ENCODE results near the gene VPREB3. TPM values are rescaled to one million over a fixed set of nuclear protein-coding genes. Genes with fewer than 3 reads are reported as not detected.

The VPREB3 gene
- total RNA-seq, 6 donors from 2014 or later, result 0.74 to 0.80 TPM; not detected in 4

DNA sequence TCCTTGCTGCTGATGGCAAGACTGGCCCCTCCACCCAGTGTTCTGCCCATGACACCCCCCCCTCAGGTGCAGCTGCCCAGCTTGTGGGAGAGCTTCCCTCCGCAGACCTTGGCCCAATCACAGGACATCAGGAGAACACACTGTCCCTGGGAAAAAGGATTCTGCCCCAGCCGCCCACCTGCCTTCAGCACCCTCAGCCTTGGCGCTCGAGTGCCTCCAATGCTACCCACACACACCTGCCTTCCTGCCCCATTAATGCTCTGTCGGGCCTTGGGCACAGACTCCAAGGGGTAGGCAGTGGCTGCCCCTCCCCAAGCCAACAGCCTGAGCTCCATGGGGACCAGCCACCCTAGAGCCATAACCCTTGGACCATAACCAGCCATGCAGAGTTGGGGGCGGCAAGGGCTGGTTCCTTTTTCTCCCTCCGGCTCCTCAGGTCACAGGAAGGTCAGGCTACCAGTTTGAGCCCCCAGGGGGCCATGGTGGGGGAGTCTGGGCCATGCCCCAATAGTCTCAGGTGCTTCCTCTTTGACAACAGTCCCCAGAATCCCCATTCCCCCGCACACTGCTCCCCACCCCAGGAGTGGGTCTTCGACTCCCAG is 2.0 kb downstream of the VPREB3 start:
- WGBS, 2 donors, result 75 to 91% methylated on average over 5 to 9 of the region's 9 CpGs
- Histone ChIP-seq H3K36me3 (no peaks in the 10 kb centered on the region), H3K27ac (no peak overlapping the region), H3K27me3 (no peaks in the 10 kb centered on the region), H3K9me3 (no peaks in the 10 kb centered on the region), H3K4me3 (peak overlapping the region in 1 of 4 donors; percentile 75), H3K4me1 (peaks cover 0 to 18% (median 13%) of the 10 kb centered on the region in 4 donors)
- DNase-seq, result peak in 1 of 2 donors; percentile 32
- no peak for ATAC-seq (ENCODE audit: low FRiP score in 2 of 2)
- TF ChIP-seq POLR2A (IDR thresholded peaks at IDR 0.05), result no peak
- TF ChIP-seq, protein P1, sequence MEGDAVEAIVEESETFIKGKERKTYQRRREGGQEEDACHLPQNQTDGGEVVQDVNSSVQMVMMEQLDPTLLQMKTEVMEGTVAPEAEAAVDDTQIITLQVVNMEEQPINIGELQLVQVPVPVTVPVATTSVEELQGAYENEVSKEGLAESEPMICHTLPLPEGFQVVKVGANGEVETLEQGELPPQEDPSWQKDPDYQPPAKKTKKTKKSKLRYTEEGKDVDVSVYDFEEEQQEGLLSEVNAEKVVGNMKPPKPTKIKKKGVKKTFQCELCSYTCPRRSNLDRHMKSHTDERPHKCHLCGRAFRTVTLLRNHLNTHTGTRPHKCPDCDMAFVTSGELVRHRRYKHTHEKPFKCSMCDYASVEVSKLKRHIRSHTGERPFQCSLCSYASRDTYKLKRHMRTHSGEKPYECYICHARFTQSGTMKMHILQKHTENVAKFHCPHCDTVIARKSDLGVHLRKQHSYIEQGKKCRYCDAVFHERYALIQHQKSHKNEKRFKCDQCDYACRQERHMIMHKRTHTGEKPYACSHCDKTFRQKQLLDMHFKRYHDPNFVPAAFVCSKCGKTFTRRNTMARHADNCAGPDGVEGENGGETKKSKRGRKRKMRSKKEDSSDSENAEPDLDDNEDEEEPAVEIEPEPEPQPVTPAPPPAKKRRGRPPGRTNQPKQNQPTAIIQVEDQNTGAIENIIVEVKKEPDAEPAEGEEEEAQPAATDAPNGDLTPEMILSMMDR (IDR thresholded peaks at IDR 0.05), result no peak

GRCh38 chr22:23751441-23751996 is 2.7 kb downstream of the VPREB3 start:
- Histone ChIP-seq H3K27ac (peak overlapping the region; percentile 90 to 94 (median 92)), H3K4me3 (peak overlapping the region; percentile 51 to 78 (median 76)), H3K36me3 (no peaks in the 10 kb centered on the region), H3K4me1 (peaks cover 0 to 18% (median 13%) of the 10 kb centered on the region in 4 donors), H3K27me3 (no peaks in the 10 kb centered on the region), H3K9me3 (no peaks in the 10 kb centered on the region)
- no peak for TF ChIP-seq POLR2AphosphoS5 (IDR thresholded peaks at IDR 0.05)
- TF ChIP-seq, protein P1 (IDR thresholded peaks at IDR 0.05), result no peak
- no peak for TF ChIP-seq POLR2A (IDR thresholded peaks at IDR 0.05)
- no peak for TF ChIP-seq EP300 (IDR thresholded peaks at IDR 0.05)
- ATAC-seq (ENCODE audit: low FRiP score in 2 of 2) (peak; percentile 4 to 54), DNase-seq (peak in 1 of 2 donors; percentile 79)
- 39 to 56% methylated on average over 17 to 22 of the region's 22 CpGs for WGBS, 2 donors

GRCh38 chr22:23750714-23751440 is 3.3 kb downstream of the VPREB3 start, which contains the start of gene ZNF70:
Gene ZNF70, minus strand, starts transcription at chr22:23751112. Its CDS starts 5,972 bp downstream, at chr22:23745140.
- peak; percentile 93 to 97 for ATAC-seq (ENCODE audit: low FRiP score in 2 of 2)

DNA sequence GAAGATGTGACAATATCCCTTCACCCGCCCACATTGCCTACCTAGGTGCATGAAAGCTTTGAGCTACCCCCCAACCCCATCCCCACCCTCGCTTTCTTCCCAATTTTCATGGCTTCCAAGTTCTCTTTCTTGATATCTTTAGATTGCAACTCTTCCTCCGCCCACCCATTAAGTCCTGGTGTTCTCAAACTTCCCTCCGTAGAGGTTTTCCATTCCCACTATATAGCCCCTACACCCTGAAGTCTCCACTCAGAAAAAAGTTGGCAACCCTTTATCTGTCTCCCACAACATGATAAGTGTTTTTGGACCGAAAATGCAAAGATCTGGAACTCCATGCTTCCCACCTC is 3.9 kb downstream of the VPREB3 start:
- Histone ChIP-seq H3K4me1 (peaks cover 0 to 18% (median 13%) of the 10 kb centered on the region in 4 donors), H3K9me3 (no peaks in the 10 kb centered on the region), H3K27ac (peak overlapping the region; percentile 90 to 94 (median 92)), H3K4me3 (peak overlapping the region; percentile 75 to 80 (median 77)), H3K27me3 (no peaks in the 10 kb centered on the region), H3K36me3 (peaks cover 0 to 1% (median 0%) of the 10 kb centered on the region in 4 donors)
- ATAC-seq (ENCODE audit: low FRiP score in 2 of 2), result no peak
- WGBS, 2 donors, result 29 to 48% methylated on average over 5 of the region's 5 CpGs
- TF ChIP-seq POLR2AphosphoS5 (IDR thresholded peaks at IDR 0.05) (no peak), EP300 (IDR thresholded peaks at IDR 0.05) (no peak), POLR2A (IDR thresholded peaks at IDR 0.05) (no peak)
- TF ChIP-seq, protein P1 (IDR thresholded peaks at IDR 0.05), result no peak
- DNase-seq, result no peak

More at GRCh38 chr22:23750714-23751440, 3.3 kb downstream of the VPREB3 start, which contains the start of gene ZNF70:
- H3K27ac ChIP-seq, result peak within 1 kb of the TSS; percentile 90 to 94 (median 92)
- WGBS, 2 donors, result 0 to 1% methylated on average over 13 to 54 of the region's 78 CpGs
- DNase-seq, result peak; percentile 96 to 99
- H3K4me1 ChIP-seq, result peaks cover 0 to 18% (median 13%) of the 10 kb centered on the region in 4 donors
- no peaks in the 10 kb centered on the region for H3K9me3 ChIP-seq
- peak within 1 kb of the TSS; percentile 75 to 80 (median 77) for H3K4me3 ChIP-seq
- no peaks in the 10 kb centered on the region for H3K27me3 ChIP-seq
- TF ChIP-seq, protein P1 (IDR thresholded peaks at IDR 0.05), result peak in 4 of 6 experiments; percentile 11 to 47 (median 16)
- TF ChIP-seq POLR2AphosphoS5 (IDR thresholded peaks at IDR 0.05) (peak; percentile 49 to 60), POLR2A (IDR thresholded peaks at IDR 0.05) (peak in 2 of 4 donors; percentile 76 to 78), EP300 (IDR thresholded peaks at IDR 0.05) (no peak)
- no peaks in the 10 kb centered on the region for H3K36me3 ChIP-seq
